Caco-2 (cell line): Measurements from ENCODE around the gene AP3B2. TPM values are rescaled to one million over a fixed set of nuclear protein-coding genes. Genes with fewer than 3 reads are reported as not detected.

Source experiments
- BruUV-seq: library from RNA; stranded (reverse); fragments of 400-500 nt; replicated peaks from 2 replicates; lab custom pipeline; 2021; lab: Mats Ljungman, UMichigan
- CTCF ChIA-PET: fragments of 300-600 bp; sonication (Branson Sonifier 250); formaldehyde crosslinking; loops from one replicate; lab custom pipeline; 2022; ENCODE audit warnings: antibody characterized with exemption; lab: Charles Lee
- POLR2A ChIA-PET: fragments of 300-600 bp; sonication (Branson Sonifier 250); formaldehyde crosslinking; loops from one replicate; lab custom pipeline; 2022; ENCODE audit warnings: antibody characterized with exemption; lab: Charles Lee
- DNase-seq, 2 experiments: peaks; one replicate each; pipeline versions ENCODE4 v3.0.0 to v3.0.0-alpha.2; 2020 to 2022
- H3K27me3 ChIP-seq: replicated peaks from 2 replicates; pipeline ENCODE4 v1.6.0; 2011; ENCODE audit warnings: low read length; ENCODE audit not compliant: control insufficient read depth, insufficient read depth
- H3K36me3 ChIP-seq: 2 replicates; pipeline ENCODE4 v1.5.1; 2011; ENCODE audit warnings: low read length; ENCODE audit not compliant: control insufficient read depth, insufficient read depth
- H3K4me1 ChIP-seq: fragments of 250-450 bp; sonication (Bioruptor Pico); 2 replicates; pipeline ENCODE4 v1.5.1; 2020; ENCODE audit warnings: mild to moderate bottlenecking
- H3K4me3 ChIP-seq: 2 replicates; pipeline ENCODE4 v1.5.1; 2011; ENCODE audit warnings: low read depth, mild to moderate bottlenecking, control low read depth, low read length
- H3K9me3 ChIP-seq: fragments of 250-450 bp; sonication (Bioruptor Pico); 2 replicates; pipeline ENCODE4 v1.5.1; 2020; ENCODE audit warnings: mild to moderate bottlenecking, moderate library complexity
- H3K27ac Mint-ChIP-seq: one replicate; pipeline ENCODE4 v1.8.0; 2022; ENCODE audit warnings: mixed read lengths; ENCODE audit not compliant: unreplicated experiment
- H3K27me3 Mint-ChIP-seq: one replicate; pipeline ENCODE4 v1.8.0; 2022; ENCODE audit warnings: mixed read lengths; ENCODE audit not compliant: insufficient read depth, unreplicated experiment
- H3K36me3 Mint-ChIP-seq: one replicate; pipeline ENCODE4 v1.8.0; 2022; ENCODE audit warnings: mild to moderate bottlenecking, mixed read lengths; ENCODE audit not compliant: insufficient read depth, unreplicated experiment
- H3K4me1 Mint-ChIP-seq: one replicate; pipeline ENCODE4 v1.8.0; 2022; ENCODE audit warnings: low read depth, mixed read lengths; ENCODE audit not compliant: unreplicated experiment
- H3K4me3 Mint-ChIP-seq: one replicate; pipeline ENCODE4 v1.8.0; 2022; ENCODE audit warnings: mild to moderate bottlenecking, moderate library complexity, mixed read lengths; ENCODE audit not compliant: unreplicated experiment
- H3K9me3 Mint-ChIP-seq: one replicate; pipeline ENCODE4 v1.8.0; 2022; ENCODE audit warnings: mixed read lengths; ENCODE audit not compliant: unreplicated experiment
- CTCF ChIP-seq, 2 experiments: fragments of 200-600 bp in 1 of 2; IDR thresholded peaks; 1 replicate in 1 of 2; 2 replicates in 1 of 2; pipeline versions ENCODE4 v1.5.1 to v1.8.0; 2011 to 2022; ENCODE audit warnings: antibody characterized with exemption in 1 of 2, control low read depth in 1 of 2, inconsistent platforms in 1 of 2, low read depth in 1 of 2, low read length in 1 of 2, mild to moderate bottlenecking in 1 of 2, moderate library complexity in 1 of 2; ENCODE audit not compliant: insufficient read depth in 1 of 2, severe bottlenecking in 1 of 2, unreplicated experiment in 1 of 2
- intact Hi-C: fragments of 100-400 bp; cut with micrococcal nuclease; formaldehyde crosslinking; loops from one replicate; pipeline ENCODE4 v1.10.0; 2022; ENCODE audit not compliant: unreplicated experiment
- total RNA-seq: library from RNA; stranded (reverse); gene quantifications from 2 replicates; pipeline ENCODE4 v1.2.3, GENCODE V29; 2022

AP3B2 gene
- total RNA-seq, 1 experiment from 2014 or later, result 0.82 TPM

GRCh38 chr15:82737975-82738374, 28.3 kb upstream of the AP3B2 start:
- ChIA-PET POLR2A (no interaction called here), CTCF (no interaction called here)
- Histone ChIP-seq H3K36me3 (no peaks in the 10 kb centered on the region), H3K4me3 (no peak overlapping the region), H3K27me3 (no peaks in the 10 kb centered on the region), H3K9me3 (no peaks in the 10 kb centered on the region), H3K4me1 (0 out of 2 replicates have a peak, but pooled peaks cover 5% of the 10 kb centered on the region)
- Mint-ChIP-seq H3K27ac (no peak overlapping the region), H3K9me3 (no peaks in the 10 kb centered on the region), H3K4me3 (no peak overlapping the region), H3K36me3 (no peaks in the 10 kb centered on the region), H3K27me3 (no peaks in the 10 kb centered on the region), H3K4me1 (no peaks in the 10 kb centered on the region)
- BruUV-seq, result no TSS peak
- no peak for DNase-seq
- intact Hi-C loops, result no loop called here
- no peak for TF ChIP-seq CTCF (IDR thresholded peaks at IDR 0.05; ENCODE audit: insufficient read depth in 1 of 2, low read depth in 1 of 2, low read length in 1 of 2, severe bottlenecking in 1 of 2, unreplicated experiment in 1 of 2)

- H3K27me3 ChIP-seq, result no peaks in the 10 kb centered on the region
- Mint-ChIP-seq H3K36me3 (no peaks in the 10 kb centered on the region), H3K9me3 (no peaks in the 10 kb centered on the region), H3K27ac (no peak overlapping the region), H3K27me3 (no peaks in the 10 kb centered on the region), H3K4me1 (no peaks in the 10 kb centered on the region), H3K4me3 (no peak overlapping the region)
- no peaks in the 10 kb centered on the region for H3K4me1 ChIP-seq
- BruUV-seq, result no TSS peak
- ChIA-PET CTCF (no interaction called here), POLR2A (no interaction called here)
- TF ChIP-seq CTCF (IDR thresholded peaks at IDR 0.05; ENCODE audit: insufficient read depth in 1 of 2, low read depth in 1 of 2, low read length in 1 of 2, severe bottlenecking in 1 of 2, unreplicated experiment in 1 of 2), result no peak
- H3K9me3 ChIP-seq, result no peaks in the 10 kb centered on the region
- intact Hi-C loops, result no loop called here
- no peak for DNase-seq
- H3K36me3 ChIP-seq, result no peaks in the 10 kb centered on the region
- H3K4me3 ChIP-seq, result no peak overlapping the region
Measured at GRCh38 chr15:82731527-82731926, 21.9 kb upstream of the AP3B2 start.

GRCh38 chr15:82730022-82730530, 20.4 kb upstream of the AP3B2 start:
- no peak for DNase-seq
- H3K4me3 Mint-ChIP-seq, result no peak overlapping the region
- no peaks in the 10 kb centered on the region for H3K36me3 Mint-ChIP-seq
- H3K27me3 Mint-ChIP-seq, result no peaks in the 10 kb centered on the region
- Histone ChIP-seq H3K4me1 (no peaks in the 10 kb centered on the region), H3K9me3 (no peaks in the 10 kb centered on the region), H3K4me3 (no peak overlapping the region), H3K36me3 (no peaks in the 10 kb centered on the region), H3K27me3 (no peaks in the 10 kb centered on the region)
- no peak for TF ChIP-seq CTCF (IDR thresholded peaks at IDR 0.05; ENCODE audit: insufficient read depth in 1 of 2, low read depth in 1 of 2, low read length in 1 of 2, severe bottlenecking in 1 of 2, unreplicated experiment in 1 of 2)
- BruUV-seq, result no TSS peak
- CTCF ChIA-PET, result no interaction called here
- POLR2A ChIA-PET, result no interaction called here
- no peaks in the 10 kb centered on the region for H3K9me3 Mint-ChIP-seq
- intact Hi-C loops, result no loop called here
- H3K4me1 Mint-ChIP-seq, result no peaks in the 10 kb centered on the region
- H3K27ac Mint-ChIP-seq, result no peak overlapping the region
